GM19351 (cell line): ENCODE measurements around the gene ATG16L1.

Experiments
- ATAC-seq: cut with Tn5 transposase; IDR thresholded peaks from one replicate; pipeline ENCODE4 v1.9.1; 2021; ENCODE audit warnings: mild to moderate bottlenecking, moderate library complexity; ENCODE audit not compliant: unreplicated experiment

ATG16L1 gene

DNA sequence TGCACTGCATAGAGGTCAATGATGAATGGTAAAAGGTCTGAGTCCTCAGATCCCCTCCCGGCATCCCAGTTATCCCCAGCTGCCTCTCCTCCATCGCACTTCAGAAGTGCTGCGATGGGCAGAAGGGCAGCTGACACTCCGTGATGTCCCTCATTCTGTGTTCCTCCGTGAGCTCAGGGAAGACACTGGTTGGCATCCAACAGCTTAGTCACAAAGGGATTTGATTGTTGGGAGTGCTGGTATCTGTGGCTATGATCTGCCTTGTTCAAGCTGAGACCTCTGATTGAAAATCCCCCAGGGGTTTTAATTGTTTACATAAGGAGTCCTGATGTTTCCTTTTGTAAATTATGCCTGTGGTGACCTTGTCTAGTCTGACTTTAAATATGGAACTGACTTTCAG, 37.2 kb downstream of the ATG16L1 start:
- ATAC-seq, result no peak

DNA sequence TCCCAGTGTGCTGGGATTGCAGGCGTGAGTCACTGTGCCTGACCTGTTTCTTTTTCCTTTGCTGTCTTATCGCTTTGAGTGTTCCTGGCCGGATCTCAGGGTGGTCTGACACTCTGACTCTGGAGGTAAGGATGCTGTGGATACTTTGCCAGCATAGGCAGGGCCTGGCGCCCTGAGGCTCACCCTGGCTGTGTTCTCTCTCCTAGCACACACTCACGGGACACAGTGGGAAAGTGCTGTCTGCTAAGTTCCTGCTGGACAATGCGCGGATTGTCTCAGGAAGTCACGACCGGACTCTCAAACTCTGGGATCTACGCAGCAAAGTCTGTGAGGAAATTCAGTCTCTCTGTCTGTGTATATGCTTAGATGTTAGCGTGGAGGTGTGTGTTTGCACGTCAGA, 38.2 kb downstream of the ATG16L1 start:
- ATAC-seq, result no peak

GRCh38 chr2:233290051-233290845, 38.8 kb downstream of the ATG16L1 start:
- no peak for ATAC-seq

- no peak for ATAC-seq
Measured at GRCh38 chr2:233295891-233296290, 44.4 kb downstream of the ATG16L1 start.

GRCh38 chr2:233297076-233297475, 45.6 kb downstream of the ATG16L1 start:
- ATAC-seq, result no peak

GRCh38 chr2:233300401-233300800, 48.9 kb downstream of the ATG16L1 start:
- ATAC-seq, result no peak

DNA sequence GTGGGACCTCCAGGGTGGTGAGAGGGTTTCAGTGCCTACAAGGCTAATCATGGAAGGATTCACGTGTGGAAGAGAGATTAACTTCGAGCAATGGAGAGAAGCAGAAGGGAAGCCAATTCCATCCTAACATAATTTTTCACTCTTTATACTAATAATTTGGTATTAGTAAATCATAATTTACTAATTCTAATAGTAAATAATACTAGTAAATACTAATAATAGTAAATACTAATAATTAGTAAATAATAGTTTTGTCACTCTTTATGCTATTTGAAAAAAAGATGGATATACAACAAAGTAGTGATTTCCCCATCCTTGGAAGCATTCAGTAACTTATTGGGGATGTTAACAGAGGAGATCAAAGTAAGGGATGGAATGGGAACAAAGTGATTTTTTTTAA, 49.8 kb downstream of the ATG16L1 start:
- no peak for ATAC-seq

DNA sequence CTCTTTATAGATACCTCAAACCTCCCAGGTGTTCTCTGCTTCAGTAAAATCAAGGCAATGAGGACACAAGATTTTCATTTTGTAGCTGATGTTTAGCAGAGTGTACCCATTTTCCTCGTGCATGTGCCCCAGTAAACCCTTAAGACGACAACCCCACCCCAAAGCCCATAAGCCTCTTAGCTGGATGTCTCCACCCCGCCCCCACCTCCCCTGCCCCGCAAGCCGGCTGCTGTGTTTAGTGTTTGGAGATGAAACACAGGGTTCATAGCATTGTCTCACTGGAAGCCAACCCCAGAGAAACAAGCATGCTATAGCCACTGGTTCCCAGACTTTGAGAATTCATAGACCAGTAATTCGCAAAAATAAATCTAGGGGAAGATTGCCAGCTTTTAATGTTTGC, 50.3 kb downstream of the ATG16L1 start:
- ATAC-seq, result no peak

- no peak for ATAC-seq
Measured at GRCh38 chr2:233303252-233303651, 51.8 kb downstream of the ATG16L1 start.

DNA sequence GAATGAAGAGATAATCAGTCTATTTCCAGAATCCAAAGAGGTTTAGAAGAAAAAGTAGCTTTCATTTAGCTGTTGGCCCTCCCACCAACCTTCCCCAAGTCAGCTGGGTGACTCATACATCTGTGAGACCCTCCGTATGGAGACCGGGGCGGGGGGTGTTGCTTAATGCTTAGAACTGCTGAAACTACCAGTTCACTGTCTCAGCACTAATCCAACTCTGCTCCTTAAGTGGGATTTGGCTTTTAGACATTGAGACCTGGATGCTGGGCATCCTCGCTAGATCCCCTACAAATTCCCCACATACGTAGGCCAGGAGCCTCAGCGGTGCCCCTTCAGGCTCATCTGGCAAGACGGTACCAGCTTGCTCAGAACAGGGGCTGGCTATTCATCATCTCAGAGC, 56.1 kb downstream of the ATG16L1 start, which contains the start of gene SAG:
TSS of gene SAG (plus strand) at position 252 of the 400 bp plus-strand sequence. CDS start 1,374 bp downstream, outside the sequence.
- ATAC-seq, result no peak

GRCh38 chr2:233311241-233311926, 59.9 kb downstream of the ATG16L1 start:
- no peak for ATAC-seq

GRCh38 chr2:233312874-233313273, 61.4 kb downstream of the ATG16L1 start:
- peak; percentile 48 for ATAC-seq

- no peak for ATAC-seq
Measured at GRCh38 chr2:233314180-233314925, 62.9 kb downstream of the ATG16L1 start.

- ATAC-seq, result no peak
Measured at GRCh38 chr2:233317196-233317943, 65.9 kb downstream of the ATG16L1 start.

DNA sequence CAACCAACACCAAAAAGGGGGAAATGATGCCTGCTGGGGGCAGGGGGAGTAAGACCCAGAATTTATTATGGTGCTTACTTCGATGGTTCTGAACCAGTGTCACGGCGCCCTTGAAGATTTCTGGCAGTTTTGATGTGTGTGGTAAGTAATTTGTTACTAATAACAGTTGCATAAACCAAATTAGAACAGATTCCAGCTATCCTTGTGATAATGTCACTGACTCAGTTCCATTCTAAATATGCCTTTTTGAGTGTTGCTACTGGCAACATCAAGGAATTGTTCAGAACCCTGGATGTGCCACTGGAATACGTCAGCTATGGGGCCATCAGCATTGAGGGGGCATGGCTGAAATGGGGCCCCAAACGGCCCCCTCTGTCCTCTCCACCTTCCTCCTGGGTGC, 67.8 kb downstream of the ATG16L1 start:
- no peak for ATAC-seq

GRCh38 chr2:233320470-233320869, 69.0 kb downstream of the ATG16L1 start:
- no peak for ATAC-seq

DNA sequence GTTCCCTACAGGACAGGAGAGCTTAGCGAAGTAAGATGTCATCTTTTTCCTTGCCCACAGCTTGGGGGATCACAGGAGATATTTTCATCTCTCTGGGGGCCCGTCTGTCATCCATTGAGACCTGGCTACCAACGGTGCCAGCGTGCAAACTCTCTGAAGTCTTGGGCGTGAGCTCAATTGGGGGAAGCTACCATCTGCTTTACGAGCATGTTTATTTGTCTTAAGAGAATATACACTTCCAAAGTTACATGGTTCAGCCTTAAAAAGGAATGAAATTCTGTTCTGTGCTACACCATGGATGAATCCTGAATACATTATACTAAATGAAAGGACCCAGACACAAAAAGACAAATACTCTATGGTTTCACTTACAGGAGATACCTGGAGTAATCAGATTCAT, 69.7 kb downstream of the ATG16L1 start:
- no peak for ATAC-seq

GRCh38 chr2:233323851-233324250, 72.4 kb downstream of the ATG16L1 start:
- ATAC-seq, result no peak

DNA sequence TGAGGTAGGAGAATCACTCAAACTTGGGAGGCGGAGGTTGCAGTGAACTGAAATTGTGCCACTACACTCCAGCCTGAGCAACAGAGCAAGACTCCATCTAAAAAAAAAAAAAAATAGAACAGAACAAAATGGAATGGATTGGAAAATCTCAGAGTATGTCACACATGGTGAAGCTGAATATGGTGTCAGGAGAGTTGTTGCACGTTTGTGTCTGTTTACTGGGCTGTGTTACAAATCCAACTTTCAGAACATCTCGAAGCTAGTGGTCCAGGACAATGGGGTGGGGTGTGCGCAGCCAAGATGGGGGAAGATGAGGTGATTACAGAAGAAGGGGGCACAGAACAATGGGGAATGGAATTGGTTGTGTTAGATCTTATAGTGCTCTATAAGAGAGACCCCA, 73.8 kb downstream of the ATG16L1 start:
- no peak for ATAC-seq

DNA sequence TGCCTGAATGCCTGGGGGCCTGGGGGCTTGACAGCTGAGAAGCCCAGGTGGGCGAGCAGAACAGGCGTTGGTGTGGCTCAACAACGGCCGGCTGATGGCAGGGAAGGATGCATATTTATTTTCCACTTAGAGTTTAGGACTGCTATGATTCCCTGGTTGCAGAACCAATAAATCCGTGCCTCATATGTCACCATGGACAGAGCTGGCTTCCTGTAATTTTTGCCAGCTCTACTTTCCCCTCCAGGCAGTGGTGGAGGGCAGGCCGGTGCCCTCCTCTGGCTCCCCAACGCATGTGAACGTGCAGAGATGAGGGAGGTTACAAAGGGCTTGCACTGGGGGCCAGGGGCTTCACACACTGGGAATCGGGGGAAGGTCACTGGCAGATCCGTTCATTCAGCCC, 74.3 kb downstream of the ATG16L1 start:
- ATAC-seq, result no peak

- no peak for ATAC-seq
Measured at GRCh38 chr2:233326500-233326899, 75.0 kb downstream of the ATG16L1 start.
